ENCODE data around the gene CLCN1. TPM values are rescaled to one million over a fixed set of nuclear protein-coding genes. Genes with fewer than 3 reads are reported as not detected.

The CLCN1 gene
- total RNA-seq, 1 experiment from 2014 or later = 0.13 TPM

- Histone ChIP-seq H2BK20ac (ENCODE audit: low read depth, low read length, poor library complexity, severe bottlenecking) (no peak overlapping the region), H3K9ac (ENCODE audit: extremely low read depth, insufficient read length, low read length) (no peak overlapping the region), H3K79me1 (ENCODE audit: insufficient read depth, low read depth, low read length, poor library complexity, severe bottlenecking) (no peaks in the 10 kb centered on the region), H4K8ac (replicated peaks; ENCODE audit: insufficient read length, low read depth, low read length) (no peak overlapping the region), H3K27ac (ENCODE audit: insufficient read length, low read depth, low read length) (no peak overlapping the region), H3K9me3 (ENCODE audit: control insufficient read depth, low read depth, low read length) (no peaks in the 10 kb centered on the region), H3K27me3 (ENCODE audit: insufficient read depth, low read length) (no peaks in the 10 kb centered on the region), H3K18ac (ENCODE audit: insufficient read length, low read depth, low read length) (no peak overlapping the region), H3K79me2 (ENCODE audit: insufficient read depth, low read length) (peaks cover 16% of the 10 kb centered on the region; the same call in 1 of the 2 replicates), H3K56ac (ENCODE audit: insufficient read length, low read depth, low read length) (no peak overlapping the region), H2BK12ac (ENCODE audit: insufficient read length, low read depth, low read length) (no peak overlapping the region), H3K4me1 (ENCODE audit: insufficient read depth, low read length) (no peaks in the 10 kb centered on the region; the same call in 1 of the 2 replicates), H4K91ac (ENCODE audit: insufficient read length, low read depth, low read length) (no peak overlapping the region), H2BK5ac (ENCODE audit: insufficient read length, low read length) (no peak overlapping the region), H4K20me1 (ENCODE audit: control insufficient read depth, insufficient read depth, insufficient read length) (no peaks in the 10 kb centered on the region), H3K4ac (ENCODE audit: low read depth, low read length) (no peak overlapping the region), H2BK120ac (ENCODE audit: low read depth, low read length, poor library complexity, severe bottlenecking) (no peak overlapping the region), H3K23ac (ENCODE audit: insufficient read length, low read depth, low read length) (no peak overlapping the region), H3T11ph (ENCODE audit: low read length) (no peak overlapping the region), H3K23me2 (ENCODE audit: insufficient read length, low read depth, low read length, poor library complexity, severe bottlenecking) (peaks cover 5% of the 10 kb centered on the region), H3K14ac (ENCODE audit: insufficient read depth, low read length) (no peak overlapping the region), H2AFZ (ENCODE audit: low read length) (no peak overlapping the region), H2AK5ac (ENCODE audit: insufficient read length, low read length) (no peak overlapping the region), H4K5ac (ENCODE audit: insufficient read length, low read depth, low read length) (no peak overlapping the region), H3K4me2 (ENCODE audit: insufficient read depth, insufficient read length, low read length) (no peak overlapping the region), H2BK15ac (ENCODE audit: low read depth, low read length) (no peak overlapping the region)
- Mint-ChIP-seq H3K4me1 (peaks cover 13 to 16% of the 10 kb centered on the region in 2 experiments), H3K9me3 (peaks cover under 1% of the 10 kb centered on the region in 2 experiments; a peak in 3 of 5 replicates), H3K27me3 (ENCODE audit: low read depth) (peaks cover under 1% of the 10 kb centered on the region), H3K36me3 (ENCODE audit: insufficient read depth in 1 of 3, low read depth in 3 of 3) (peaks cover 54 to 86% (median 73%) of the 10 kb centered on the region in 3 experiments), H3K27ac (no peak overlapping the region), H3K4me3 (no peak overlapping the region)
- DNase-seq = no peak
- TF ChIP-seq CTCF (conservative IDR thresholded peaks at IDR 0.05) = no peak
- WGBS (ENCODE audit: extremely low coverage, insufficient read length, low lambda C conversion rate) = no CpG with 5 or more reads among the region's 5 CpGs
Measured at GRCh38 chr7:143292876-143293275, 23.0 kb upstream of the CLCN1 start.
